Measurements from ENCODE around the gene DLAT.
"Not testable (repeated sequence)": the region's sequence is repeated elsewhere in the genome, so short reads cannot be mapped to it uniquely, and the experiment has no call there.

The DLAT gene

DNA sequence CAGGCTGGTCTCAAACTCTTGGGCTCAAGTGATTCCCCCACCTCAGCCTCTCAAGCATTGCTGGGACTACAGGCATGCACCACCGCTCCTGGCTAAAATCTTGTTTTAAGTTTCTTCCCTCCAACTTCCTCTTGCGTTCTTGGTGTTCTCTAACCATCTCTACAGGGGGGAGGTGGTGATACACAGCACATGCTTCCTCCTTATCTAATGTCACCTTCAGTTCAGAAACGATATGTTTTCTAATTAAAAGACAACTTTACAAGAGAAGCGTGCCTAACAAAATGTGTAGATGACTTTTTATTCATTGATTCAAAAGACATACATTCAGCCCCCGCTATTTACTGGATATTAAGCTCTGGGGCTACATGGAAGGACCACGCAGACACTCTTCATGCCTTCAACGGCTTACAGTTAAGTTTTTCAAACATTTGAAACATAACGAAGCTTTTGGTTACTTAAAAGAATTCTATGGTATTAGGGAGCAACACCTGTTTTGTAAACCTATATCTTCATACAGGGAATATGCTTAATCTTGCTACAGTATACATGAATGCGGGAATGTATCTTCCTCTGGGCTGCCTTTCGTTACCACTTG is 933 bp upstream of the DLAT start (continued):
- TF ChIP-seq ZNF221 (tag by site-specific recombination; IDR thresholded peaks at IDR 0.05; ENCODE audit: borderline replicate concordance) = no peak
- no peak for TF ChIP-seq ZNF561 (tag by site-specific recombination; IDR thresholded peaks at IDR 0.05; ENCODE audit: borderline replicate concordance)
- TF ChIP-seq RBAK (tag by site-specific recombination; IDR thresholded peaks at IDR 0.05) = no peak
- TF ChIP-seq ZNF366 (tag by site-specific recombination; conservative IDR thresholded peaks at IDR 0.05) = no peak

DNA sequence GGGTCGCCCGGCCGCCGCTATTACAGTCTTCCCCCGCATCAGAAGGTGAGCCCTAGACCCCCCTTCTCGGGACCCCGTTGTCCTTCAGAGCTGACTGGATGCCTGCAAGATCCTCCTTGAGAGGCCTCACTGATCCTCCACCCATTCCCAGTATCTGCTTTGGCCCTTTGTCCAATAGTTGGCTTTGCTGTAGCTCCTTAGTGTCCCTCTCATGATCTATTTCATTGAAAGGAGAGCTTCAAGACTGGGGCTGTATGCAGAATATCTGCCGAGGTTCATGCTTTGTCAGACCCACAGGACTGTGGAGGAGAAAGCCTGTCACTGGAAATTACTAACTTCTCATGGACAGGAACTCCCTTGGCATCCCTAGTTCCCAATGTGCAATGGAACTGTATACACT is 499 bp downstream of the DLAT start:
- no peaks in the 10 kb centered on the region for H3K9me3 ChIP-seq (ENCODE audit: control insufficient read depth, insufficient read depth, low read depth, low read length)
- ChIA-PET CTCF (no interaction called here), POLR2A (no interaction called here)
- peaks cover 0 to 36% of the 10 kb centered on the region in 2 experiments; a peak in 1 of 3 replicates for H3K36me3 ChIP-seq (ENCODE audit: control insufficient read depth in 2 of 2, insufficient read depth in 1 of 2, low read length in 2 of 2)
- H3K4me3 ChIP-seq (ENCODE audit: low read depth, low read length) = peak overlapping the region; percentile 98
- no peaks in the 10 kb centered on the region for H3K4me1 ChIP-seq (ENCODE audit: control insufficient read depth, insufficient read depth, low read length)
- no peak for TF ChIP-seq YY2 (tag by site-specific recombination; IDR thresholded peaks at IDR 0.05)
- no peak for TF ChIP-seq BCL11A (tag by site-specific recombination; IDR thresholded peaks at IDR 0.05; ENCODE audit: low read depth)
- no peak for TF ChIP-seq OVOL3 (tag by site-specific recombination; IDR thresholded peaks at IDR 0.05)
- TF ChIP-seq, protein P1, sequence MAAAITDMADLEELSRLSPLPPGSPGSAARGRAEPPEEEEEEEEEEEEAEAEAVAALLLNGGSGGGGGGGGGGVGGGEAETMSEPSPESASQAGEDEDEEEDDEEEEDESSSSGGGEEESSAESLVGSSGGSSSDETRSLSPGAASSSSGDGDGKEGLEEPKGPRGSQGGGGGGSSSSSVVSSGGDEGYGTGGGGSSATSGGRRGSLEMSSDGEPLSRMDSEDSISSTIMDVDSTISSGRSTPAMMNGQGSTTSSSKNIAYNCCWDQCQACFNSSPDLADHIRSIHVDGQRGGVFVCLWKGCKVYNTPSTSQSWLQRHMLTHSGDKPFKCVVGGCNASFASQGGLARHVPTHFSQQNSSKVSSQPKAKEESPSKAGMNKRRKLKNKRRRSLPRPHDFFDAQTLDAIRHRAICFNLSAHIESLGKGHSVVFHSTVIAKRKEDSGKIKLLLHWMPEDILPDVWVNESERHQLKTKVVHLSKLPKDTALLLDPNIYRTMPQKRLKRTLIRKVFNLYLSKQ (tag by site-specific recombination; IDR thresholded peaks at IDR 0.05; ENCODE audit: borderline replicate concordance) = no peak
- no peak for TF ChIP-seq ZNF341 (tag by site-specific recombination; IDR thresholded peaks at IDR 0.05; ENCODE audit: low read depth)
- TF ChIP-seq PRDM1 (tag by site-specific recombination; IDR thresholded peaks at IDR 0.05) = no peak
- no peak for TF ChIP-seq ZBTB17 (tag by site-specific recombination; IDR thresholded peaks at IDR 0.05)
- no peak for TF ChIP-seq ZBTB1 (tag by site-specific recombination; IDR thresholded peaks at IDR 0.05)
- TF ChIP-seq ZNF19 (tag by site-specific recombination; IDR thresholded peaks at IDR 0.05; ENCODE audit: low read depth) = no peak
- H3K27ac ChIP-seq (ENCODE audit: extremely low read depth, low read depth, low read length) = peak overlapping the region; percentile 77; the same call in 1 of the 2 replicates

DNA sequence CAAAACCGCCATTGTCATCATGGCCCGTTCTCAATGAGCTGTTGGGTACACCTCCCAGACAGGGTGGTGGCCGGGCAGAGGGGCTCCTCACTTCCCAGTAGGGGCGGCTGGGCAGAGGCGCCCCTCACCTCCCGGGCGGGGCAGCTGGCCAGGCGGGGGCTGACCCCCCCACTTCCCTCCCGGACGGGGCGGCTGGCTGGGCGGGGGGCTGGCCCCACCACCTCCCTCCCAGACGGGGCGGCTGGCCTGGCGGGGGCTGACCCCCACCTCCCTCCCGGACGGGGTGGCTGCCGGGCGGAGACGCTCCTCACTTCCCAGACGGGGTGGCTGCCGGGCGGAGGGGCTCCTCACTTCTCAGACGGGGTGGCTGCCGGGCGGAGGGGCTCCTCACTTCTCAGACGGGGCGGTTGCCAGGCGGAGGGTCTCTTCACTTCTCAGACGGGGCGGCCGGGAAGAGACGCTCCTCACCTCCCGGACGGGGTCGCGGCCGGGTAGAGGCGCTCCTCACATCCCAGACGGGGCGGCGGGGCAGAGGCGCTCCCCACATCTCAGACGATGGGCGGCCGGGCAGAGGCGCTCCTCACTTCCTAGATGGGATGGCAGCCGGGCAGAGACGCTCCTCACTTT is 1.7 kb downstream of the DLAT start:
- H3K9me3 ChIP-seq (ENCODE audit: control insufficient read depth, insufficient read depth, low read depth, low read length); H3K4me3 ChIP-seq (ENCODE audit: low read depth, low read length); CTCF ChIA-PET; H3K4me1 ChIP-seq (ENCODE audit: control insufficient read depth, insufficient read depth, low read length); H3K27ac ChIP-seq (ENCODE audit: extremely low read depth, low read depth, low read length); POLR2A ChIA-PET: not testable (repeated sequence)
- peaks cover 8 to 43% of the 10 kb centered on the region in 2 experiments for H3K36me3 ChIP-seq (ENCODE audit: control insufficient read depth in 2 of 2, insufficient read depth in 1 of 2, low read length in 2 of 2)

DNA sequence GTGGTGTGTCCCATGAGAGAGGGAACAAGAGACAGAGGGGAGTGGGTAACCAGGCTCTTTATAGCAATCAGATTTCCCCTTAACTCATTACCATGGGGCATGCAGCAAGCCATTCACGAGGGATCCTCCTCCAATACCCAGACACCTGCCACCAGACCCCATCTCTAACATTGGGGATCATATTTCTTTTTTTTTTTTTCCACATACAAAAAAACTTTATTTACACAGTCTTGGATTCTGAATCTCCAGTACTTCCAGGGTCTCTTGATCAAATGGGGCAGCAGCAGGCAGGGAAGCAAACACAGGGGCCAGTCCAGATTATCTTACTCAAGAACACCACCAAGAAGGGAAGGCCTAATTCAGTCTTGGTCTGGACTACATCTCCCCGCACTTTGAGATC is 4.3 kb downstream of the DLAT start:
- POLR2A ChIA-PET = no interaction called here
- peaks cover 17 to 64% of the 10 kb centered on the region in 2 experiments for H3K36me3 ChIP-seq (ENCODE audit: control insufficient read depth in 2 of 2, insufficient read depth in 1 of 2, low read length in 2 of 2)

DNA sequence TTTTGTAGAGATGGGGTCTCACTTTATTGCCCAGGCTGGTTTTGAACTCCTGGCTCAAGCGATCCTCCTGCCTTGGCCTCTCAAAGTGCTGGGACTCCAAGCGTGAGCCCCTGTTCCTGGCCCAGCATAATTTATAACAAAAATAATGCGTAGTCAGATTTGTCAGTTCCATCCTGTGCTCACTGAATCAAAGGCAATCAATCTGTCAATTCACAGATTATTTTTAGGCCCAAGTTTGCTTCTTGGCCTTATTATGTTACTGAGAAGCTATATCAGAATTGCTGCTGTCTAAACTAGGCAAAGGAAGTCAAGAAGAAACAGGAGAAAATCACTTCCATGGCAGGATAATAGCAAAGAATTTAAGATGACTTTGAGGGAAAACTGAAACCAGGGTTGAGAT is 8.7 kb downstream of the DLAT start:
- ChIA-PET CTCF (no interaction called here), POLR2A (no interaction called here)
- H3K4me3 ChIP-seq (ENCODE audit: low read depth, low read length) = no peak overlapping the region
- no peaks in the 10 kb centered on the region for H3K9me3 ChIP-seq (ENCODE audit: control insufficient read depth, insufficient read depth, low read depth, low read length)
- TF ChIP-seq, protein P2, sequence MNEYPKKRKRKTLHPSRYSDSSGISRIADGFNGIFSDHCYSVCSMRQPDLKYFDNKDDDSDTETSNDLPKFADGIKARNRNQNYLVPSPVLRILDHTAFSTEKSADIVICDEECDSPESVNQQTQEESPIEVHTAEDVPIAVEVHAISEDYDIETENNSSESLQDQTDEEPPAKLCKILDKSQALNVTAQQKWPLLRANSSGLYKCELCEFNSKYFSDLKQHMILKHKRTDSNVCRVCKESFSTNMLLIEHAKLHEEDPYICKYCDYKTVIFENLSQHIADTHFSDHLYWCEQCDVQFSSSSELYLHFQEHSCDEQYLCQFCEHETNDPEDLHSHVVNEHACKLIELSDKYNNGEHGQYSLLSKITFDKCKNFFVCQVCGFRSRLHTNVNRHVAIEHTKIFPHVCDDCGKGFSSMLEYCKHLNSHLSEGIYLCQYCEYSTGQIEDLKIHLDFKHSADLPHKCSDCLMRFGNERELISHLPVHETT (tag by site-specific recombination; IDR thresholded peaks at IDR 0.05) = no peak
- no peak for TF ChIP-seq ZNF473 (tag by site-specific recombination; IDR thresholded peaks at IDR 0.05)
- TF ChIP-seq FEZF1 (tag by site-specific recombination; IDR thresholded peaks at IDR 0.05) = no peak
- H3K27ac ChIP-seq (ENCODE audit: extremely low read depth, low read depth, low read length) = no peak overlapping the region
- peaks cover 28 to 80% of the 10 kb centered on the region in 2 experiments for H3K36me3 ChIP-seq (ENCODE audit: control insufficient read depth in 2 of 2, insufficient read depth in 1 of 2, low read length in 2 of 2)
- no peaks in the 10 kb centered on the region for H3K4me1 ChIP-seq (ENCODE audit: control insufficient read depth, insufficient read depth, low read length)

More for the DNA sequence above, 4.3 kb downstream of the DLAT start:
- TF ChIP-seq ZNF248 (tag by site-specific recombination; IDR thresholded peaks at IDR 0.05) = no peak
- TF ChIP-seq ZNF324 (tag by site-specific recombination; IDR thresholded peaks at IDR 0.05) = no peak
- no peak for TF ChIP-seq ZNF600 (tag by site-specific recombination; IDR thresholded peaks at IDR 0.05)
- CTCF ChIA-PET = no interaction called here
- Histone ChIP-seq H3K4me3 (ENCODE audit: low read depth, low read length) (no peak overlapping the region), H3K9me3 (ENCODE audit: control insufficient read depth, insufficient read depth, low read depth, low read length) (no peaks in the 10 kb centered on the region), H3K27ac (ENCODE audit: extremely low read depth, low read depth, low read length) (no peak overlapping the region), H3K4me1 (ENCODE audit: control insufficient read depth, insufficient read depth, low read length) (no peaks in the 10 kb centered on the region)

Measured in HEK293 (cell line).